GM19452 (cell line): ENCODE measurements around the gene ACOD1.
A peak's percentile ranks its signal among the peaks of the same experiment; 100 is the strongest.

Source experiments
- ATAC-seq: cut with Tn5 transposase; IDR thresholded peaks from one replicate; pipeline ENCODE4 v1.9.1; 2021; ENCODE audit not compliant: unreplicated experiment

Gene ACOD1

DNA sequence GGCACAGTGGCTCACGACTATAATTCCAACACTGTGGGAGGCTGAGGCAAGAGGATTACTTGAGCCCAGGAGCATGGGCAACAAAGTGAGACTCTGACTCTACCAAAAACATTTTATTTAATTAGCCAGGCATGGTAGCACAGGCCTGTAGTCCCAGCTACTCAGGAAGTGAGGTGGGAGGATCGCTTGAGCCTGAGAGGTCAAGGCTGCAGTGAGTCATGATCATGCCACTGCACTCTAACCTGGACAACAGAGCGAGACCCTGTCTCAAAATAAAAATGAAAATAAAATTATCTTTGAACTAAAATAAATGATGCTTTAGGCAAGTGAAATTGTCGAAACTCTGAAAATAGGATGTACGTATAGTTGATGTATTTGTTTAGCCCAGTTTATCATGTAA is 35.4 kb downstream of the ACOD1 start:
- ATAC-seq, result no peak

DNA sequence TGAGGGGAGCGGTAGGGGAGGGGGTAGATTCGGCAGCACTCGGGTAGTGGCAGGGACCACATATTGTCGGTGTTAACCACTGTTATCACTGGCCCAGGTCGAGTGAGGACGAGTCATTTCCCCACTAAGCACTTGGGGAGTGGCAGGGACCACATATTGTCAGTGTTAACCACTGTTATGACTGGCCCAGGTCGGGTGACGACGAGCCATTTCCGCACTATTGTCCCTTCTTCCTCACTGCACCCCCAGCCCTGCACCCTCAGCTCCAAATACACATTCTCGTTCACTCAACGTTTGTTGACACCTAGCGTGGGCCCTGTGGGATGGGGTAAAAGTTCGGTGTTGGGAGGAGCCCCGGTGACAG is 43.1 kb downstream of the ACOD1 start:
- peak; percentile 72 for ATAC-seq

DNA sequence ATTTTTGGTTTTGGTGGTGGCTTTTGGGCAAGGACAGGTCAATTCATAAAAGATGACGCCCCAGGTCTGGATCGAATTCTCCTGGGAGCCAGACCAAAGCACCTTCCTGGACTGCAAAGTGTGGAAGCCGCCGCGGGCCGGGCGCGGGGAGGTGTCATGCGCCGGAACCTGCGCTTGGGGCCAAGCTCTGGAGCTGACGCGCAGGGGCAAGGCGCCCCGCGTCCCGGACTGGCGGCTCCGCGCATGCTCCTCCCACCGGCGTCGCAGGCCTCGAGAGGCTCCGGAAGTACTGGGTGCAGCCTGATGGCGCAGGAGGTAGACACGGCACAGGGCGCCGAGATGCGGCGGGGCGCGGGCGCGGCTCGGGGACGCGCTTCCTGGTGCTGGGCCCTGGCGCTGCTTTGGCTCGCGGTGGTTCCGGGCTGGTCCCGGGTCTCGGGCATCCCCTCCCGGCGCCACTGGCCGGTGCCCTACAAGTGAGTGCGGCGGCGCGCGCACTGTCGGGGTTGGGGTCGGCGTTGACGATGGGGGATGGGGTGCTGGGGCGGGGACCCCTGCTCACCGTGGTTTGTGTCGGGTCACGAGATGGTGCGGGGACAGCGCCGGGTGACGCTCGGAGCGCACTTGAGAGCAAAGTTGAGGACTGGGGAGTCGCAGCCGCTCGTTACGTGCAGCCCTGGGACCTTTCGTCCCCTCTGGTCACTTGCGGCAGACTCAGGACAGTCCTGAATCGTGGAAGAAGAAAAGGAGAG is 43.7 kb downstream of the ACOD1 start, which contains the start of gene CLN5:
CLN5 (plus strand) TSS at position 286 of the 752 bp plus-strand sequence; CDS start at position 304, 18 bp downstream.
- peak; percentile 93 for ATAC-seq

DNA sequence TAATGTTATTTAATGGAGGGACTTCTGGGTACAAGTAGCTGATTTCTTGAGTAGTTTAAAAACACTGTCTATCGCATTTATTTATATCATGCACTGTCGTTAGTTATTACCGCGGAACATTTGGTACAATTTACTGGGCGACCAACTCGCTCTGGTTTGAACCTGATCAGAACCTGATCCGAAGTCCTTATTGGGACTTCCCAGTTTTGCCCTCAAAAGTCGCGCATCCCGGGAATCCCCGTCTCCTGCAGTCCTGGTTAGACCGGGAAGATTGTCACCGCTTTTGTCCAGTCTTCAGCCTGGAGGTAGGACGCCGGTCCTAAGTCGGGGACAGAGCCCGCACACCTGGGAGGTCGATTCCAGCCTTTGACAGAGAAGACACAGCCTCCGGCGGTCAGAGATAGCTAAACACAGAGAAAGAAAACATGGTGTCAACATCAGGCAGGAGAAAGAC is 44.3 kb downstream of the ACOD1 start:
- ATAC-seq, result no peak

DNA sequence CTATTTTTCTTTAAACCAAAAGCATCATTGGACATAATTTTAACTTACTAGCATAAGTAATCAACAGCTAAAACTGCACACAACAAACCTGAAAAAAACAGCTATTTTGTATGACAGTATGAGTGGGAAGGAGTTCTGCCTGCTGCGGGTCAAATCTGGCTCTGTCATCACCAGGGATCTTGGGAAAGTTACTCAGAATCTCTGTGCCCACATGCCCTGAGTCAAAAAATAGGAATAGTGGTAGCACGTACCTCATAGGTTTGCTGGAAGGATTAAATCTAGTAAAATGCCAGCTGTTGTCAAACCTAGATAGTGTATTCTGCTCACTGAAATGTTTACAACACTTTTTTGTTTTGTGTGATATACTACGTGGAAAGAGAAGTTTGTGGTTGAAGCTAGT is 44.7 kb downstream of the ACOD1 start:
- no peak for ATAC-seq

DNA sequence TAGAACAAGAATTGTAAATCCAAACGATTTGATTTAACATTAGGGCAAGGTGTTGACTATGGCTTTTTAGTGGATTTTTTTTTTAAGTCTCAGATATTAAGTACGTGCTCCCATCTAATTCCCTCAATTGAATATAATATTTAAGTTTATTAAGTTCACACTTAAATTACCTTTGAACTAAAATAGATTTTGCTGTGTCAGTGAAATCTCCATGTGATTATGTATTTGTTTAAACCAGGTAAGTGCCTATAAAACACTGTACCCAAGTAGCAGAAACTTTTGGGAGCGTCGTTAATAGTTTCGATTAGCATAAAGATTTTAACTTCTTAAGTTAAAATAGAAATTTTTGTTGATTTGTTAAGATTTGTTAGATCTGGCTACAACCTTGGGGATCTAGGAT is 45.2 kb downstream of the ACOD1 start:
- no peak for ATAC-seq

DNA sequence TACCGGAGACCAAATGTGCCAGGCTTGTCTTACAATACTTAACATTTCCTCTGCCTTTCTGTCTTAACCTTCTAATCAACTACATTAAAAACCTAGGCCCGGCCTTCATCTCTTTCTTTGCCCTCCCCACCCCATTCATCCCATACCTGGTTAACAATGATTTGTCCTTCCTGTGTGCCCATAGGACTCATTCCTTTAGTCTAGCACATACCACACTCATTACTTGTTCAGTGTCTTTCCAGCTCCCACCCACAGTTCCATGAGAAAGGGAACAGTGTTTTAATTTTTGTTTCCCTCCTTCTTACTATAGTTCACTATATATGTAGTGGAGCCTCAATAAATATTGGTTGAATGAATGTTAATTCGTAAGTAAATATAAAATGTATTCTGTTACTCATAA is 46.0 kb downstream of the ACOD1 start:
- no peak for ATAC-seq

DNA sequence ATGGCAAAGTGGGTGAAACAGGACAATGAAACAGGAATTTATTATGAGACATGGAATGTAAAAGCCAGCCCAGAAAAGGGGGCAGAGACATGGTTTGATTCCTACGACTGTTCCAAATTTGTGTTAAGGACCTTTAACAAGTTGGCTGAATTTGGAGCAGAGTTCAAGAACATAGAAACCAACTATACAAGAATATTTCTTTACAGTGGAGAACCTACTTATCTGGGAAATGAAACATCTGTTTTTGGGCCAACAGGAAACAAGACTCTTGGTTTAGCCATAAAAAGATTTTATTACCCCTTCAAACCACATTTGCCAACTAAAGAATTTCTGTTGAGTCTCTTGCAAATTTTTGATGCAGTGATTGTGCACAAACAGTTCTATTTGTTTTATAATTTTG is 52.2 kb downstream of the ACOD1 start:
- no peak for ATAC-seq

DNA sequence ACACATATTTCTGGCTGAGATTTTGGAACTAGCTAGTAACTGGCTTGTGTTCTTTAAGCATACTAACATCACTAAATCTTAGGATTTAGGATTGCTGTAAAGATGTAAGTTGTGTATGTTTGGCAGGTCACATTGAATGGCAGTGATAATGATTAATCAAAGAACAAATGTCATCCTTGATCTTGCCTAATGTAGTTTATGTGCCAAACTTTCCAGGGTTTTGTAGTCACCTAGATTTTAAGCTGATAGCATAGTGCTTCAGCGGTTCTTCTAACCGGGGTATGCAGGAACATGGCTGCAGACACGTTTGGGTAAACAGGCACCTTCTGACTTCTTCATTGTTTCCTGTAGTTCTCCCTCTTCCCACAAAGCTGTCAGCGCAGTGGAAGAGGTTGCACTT is 53.2 kb downstream of the ACOD1 start:
- ATAC-seq, result no peak

DNA sequence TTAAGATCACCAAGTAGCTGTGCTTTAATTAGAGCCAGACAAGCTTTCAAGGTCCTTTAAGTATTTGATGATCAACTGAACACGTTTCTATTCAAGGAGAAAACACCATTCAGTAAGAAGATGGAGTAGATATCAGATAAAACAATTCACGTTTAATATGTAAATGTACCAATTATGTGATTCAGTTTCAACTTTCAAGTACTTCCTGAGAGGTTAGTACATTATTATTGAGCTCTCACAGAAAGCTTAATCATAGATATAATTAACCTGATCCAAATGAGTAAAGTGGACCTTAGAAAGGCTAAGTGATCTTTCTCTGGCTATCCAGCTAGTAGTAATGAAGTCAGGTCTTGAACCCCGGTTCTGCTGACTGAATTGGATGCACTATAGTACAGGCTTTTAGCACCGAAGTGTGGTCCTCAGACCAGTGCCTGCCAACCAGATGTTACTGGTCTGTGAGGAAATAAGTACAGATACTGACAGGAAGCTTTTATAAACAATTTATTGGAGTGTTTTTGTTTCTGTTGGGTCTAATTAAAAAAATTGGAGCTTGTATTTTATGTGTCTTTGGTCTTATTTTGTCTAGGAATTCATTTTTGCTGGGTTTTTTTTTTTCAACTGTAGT is 53.8 kb downstream of the ACOD1 start:
- ATAC-seq, result no peak

DNA sequence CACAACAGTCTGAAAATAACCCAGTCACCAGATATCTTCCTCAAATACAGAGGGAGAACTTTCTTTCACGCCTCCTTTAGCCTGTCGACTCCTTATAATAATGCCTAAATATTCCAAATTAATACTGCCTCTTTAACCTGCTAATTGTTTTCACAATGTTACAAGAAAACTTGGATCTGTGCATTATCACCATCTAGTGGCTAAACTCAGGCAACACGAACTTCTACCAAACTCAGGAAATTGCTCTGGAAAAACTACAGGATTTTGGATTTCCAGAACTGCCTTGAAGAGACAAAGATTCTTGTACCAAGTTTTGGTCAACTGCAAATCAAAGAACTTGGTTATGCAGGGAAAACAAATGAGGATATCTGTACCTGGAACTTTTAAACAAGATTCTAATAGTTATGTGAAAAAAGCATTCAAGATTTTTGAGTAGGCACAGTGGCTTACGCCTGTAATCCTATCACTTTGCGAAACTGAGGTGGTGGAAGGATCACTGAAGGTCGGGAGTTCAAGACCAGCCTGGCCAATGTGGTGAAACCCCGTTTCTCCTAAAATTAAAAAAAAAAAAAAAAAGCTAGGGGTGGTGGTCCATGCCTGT is 54.4 kb downstream of the ACOD1 start:
- no peak for ATAC-seq
